ENCODE results near the gene HLF.

HLF gene

DNA sequence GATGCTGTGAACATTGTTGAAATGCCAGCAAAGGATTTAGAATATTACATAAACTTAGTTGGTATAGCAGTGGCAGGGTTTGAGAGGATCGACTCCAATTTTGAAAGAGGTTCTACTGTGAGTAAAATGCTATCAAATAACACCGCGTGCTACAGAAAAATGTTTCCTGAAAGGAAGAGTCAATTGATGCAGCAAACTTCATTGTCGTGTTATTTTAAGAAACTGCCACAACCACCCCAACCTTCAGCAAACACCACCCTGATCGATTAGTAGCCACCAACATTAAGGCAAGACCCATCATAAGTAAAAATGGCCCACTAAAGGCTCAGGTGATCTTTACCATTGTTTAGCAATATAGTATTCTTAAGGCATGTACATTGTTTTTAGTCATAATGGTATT, 27.3 kb downstream of the HLF start:
- DNase-seq: no peak

DNA sequence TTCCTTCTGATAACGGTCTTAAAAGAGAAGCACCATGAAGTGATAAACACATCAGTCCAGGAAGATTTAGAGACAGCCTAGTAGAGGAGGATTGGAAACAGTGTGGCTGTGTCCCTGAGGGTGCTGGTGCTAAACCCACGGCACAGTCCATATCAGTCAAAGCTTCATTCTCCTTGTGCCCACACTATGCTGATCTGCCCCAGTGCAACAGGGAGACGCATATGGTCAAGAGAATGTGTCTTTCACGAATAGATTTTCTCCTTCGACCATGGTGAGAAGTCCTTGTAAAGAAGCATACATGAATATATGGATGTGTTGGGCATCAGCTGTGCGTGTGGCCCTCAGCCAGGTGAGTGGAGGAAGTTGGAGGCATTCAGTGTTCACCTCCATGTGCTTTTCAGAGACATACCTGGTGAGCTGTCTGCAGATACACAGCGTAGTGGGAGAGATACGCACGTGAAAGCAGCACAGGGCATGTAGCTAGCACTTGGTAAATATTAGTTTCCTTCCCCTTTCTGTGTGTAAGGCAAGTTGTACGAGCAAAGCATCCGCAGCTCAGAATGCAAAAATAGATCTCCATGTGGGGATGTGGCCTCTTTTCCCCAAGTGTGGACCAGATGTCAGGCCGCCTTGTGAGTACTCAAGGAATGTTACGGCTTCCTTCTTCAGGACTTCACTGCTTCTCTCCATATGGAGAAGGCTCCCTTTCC, 29.4 kb downstream of the HLF start:
- DNase-seq: peak; percentile 5

DNA sequence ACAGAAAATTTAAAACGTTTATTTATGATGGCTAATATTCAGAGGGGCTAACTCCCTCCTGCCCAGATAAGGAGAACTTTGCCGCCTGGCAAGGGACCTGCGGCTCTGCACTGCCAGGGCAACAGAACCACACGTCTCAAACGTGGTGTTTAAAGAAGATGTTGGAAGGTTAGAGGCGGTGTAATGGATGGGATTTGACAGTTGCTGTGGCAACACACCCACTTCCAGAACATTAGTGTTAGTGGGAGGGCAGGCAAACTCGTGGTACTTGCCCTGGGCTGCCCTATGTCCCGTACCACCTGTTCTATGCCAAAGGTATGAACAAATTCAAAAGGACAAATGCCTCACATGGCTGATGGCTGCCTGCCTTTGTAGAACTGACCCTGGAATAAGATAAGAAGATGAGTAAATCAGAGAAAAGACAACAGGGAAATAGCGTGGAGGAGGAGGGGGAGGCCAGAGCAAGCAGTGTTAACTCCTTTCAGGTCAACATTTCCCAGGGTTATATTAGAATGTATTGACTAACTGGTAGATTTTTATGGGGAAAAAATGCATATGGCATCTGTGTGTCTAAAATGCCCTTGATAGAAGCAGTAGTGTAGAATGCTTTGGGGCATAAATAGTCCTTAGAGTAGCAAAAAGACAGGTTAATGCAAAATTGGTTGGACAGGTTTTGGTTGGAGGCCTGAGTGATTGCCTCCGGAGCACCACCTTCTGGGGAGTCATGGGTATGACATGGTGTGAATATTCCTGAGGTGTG, 30.8 kb downstream of the HLF start:
- peak; percentile 71 for DNase-seq

- no peak for DNase-seq
These were observed 31.5 kb downstream of the HLF start for GRCh38 chr17:55296171-55296695.

- DNase-seq: no peak
These were observed 31.9 kb downstream of the HLF start for GRCh38 chr17:55296699-55297098.

- DNase-seq: no peak
These were observed 33.5 kb downstream of the HLF start for GRCh38 chr17:55298111-55298730.

DNA sequence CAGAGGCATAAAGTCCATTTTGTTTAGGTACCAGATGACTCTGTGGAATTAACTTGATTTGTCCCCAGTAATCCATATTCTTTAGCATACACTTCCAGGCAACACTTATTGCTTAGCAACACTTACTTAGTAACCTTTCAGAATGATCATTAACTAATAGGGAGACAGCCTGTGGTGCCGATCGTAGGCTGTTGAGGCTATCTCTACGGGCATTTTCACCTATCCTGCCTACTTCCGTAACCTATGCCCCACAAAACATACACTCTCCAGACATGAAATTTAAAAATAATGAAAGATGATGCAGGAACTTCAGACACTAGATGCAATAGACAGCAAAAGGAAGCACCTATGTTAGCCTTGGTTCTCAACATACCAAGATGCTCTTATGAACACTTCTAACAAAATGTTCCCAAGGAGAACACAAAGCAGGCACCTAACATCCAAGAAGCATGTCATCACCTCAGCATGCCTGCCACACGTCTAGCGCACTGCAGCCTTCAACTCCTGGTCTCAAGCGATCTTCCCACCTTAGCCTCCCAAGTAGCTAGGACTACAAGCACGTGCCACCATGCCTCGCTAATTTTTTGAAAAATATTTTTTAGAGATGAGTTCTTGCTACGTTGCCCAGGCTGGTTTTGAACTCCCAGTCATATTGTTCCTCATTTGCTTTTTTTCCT, 34.5 kb downstream of the HLF start:
- DNase-seq: no peak

DNA sequence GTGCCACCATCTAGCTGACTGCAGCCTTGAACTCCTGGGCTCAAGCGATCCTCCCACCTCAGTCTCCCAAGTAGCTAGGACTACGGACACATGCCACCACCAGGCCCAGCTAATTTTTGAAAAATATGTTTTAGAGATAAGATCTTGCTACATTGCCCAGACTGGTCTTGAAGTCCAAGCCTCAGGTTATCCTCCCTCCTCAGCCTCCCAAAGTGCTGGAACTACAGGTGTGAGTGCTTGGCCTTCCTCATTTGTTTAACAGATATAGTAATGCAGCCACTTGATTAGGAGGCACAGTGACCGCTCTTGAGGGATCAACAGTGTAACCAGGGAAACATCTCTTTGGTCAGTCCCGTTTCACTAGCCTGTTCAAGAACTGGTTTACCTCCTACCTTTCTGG, 35.1 kb downstream of the HLF start:
- DNase-seq: no peak

GRCh38 chr17:55300479-55301290, 35.9 kb downstream of the HLF start:
- no peak for DNase-seq

DNA sequence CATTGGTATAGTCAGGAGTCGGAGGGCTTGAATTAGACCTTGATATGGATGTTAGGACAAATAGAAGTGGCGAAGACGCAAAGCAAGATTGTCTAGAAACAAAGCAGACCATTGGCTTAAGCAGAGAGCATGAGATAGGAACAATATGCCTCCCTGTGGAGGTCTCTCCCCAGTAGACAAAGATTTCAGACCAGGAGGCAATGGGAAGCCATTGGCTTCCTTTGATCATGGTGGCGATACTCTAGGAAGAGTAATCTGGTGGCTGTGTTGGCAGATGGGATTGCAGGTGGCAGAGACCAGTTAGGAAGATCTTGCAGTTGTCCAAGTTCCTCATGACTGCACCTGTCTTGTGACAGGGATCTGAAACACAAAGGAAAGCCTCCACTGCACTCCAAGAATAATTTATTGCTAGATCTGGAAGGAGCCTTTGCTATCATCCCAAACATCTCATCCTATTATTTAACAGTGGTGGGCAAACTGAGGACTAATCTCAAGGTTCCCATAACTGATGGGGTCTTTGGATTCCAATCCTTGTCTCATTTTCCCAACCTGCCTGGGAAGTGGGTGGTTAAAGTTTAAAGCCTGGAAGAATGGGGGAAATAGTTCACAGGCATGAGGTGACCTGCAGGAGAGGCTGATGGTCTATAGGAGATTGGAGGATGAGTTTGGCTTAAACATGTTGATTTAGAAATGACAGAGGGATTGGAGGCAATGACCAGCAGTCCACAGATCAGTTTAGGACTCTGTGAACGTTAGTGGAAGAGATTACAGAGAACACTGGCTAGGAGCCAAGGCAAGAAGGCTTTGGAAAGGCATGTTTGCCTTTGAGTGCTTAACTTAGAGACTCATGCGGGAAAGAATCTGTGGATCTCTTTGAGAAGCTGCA, 37.0 kb downstream of the HLF start:
- DNase-seq: peak; percentile 58

DNA sequence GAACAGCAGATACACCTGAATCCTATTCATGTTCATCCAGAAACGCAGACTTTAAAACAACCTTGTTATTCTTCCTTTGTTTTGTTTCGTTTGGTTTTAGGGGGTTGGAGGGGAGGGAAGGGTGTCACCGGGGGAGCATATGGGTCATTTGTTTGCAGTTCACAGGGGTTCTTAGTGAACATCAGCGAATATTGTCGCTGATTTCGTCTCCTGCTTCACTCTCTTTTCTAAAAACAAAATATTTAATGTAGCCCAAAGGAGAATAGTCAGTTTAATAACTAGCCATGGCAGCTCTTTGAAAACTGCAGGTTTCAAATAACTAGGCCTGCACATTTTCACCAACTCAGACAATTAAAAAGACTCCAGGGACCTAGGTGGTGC, 37.6 kb downstream of the HLF start:
- DNase-seq: no peak

GRCh38 chr17:55303008-55303493, 38.3 kb downstream of the HLF start:
- DNase-seq: no peak

DNA sequence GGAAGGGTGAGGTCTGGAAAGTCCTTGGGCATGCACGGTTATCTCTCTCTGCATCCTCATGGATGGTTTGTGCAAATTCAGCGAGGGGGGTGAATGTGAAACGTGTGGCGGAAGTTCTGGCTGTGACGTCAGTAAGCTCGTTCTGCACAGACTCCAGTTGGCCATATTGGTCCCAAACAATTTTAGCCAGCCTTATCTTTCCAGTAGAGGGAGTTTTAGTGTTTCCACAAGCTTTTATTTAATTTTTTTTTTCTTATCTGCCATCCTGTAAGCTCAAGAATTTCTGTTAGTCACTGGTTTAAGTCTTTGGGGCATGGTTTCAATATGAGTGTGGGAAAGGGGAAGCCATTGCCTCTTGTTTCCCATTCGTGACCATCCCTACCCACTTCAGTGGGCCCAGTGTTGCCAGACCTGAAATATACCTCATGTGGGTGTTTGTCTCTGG, 39.0 kb downstream of the HLF start:
- peak; percentile 29 for DNase-seq

DNA sequence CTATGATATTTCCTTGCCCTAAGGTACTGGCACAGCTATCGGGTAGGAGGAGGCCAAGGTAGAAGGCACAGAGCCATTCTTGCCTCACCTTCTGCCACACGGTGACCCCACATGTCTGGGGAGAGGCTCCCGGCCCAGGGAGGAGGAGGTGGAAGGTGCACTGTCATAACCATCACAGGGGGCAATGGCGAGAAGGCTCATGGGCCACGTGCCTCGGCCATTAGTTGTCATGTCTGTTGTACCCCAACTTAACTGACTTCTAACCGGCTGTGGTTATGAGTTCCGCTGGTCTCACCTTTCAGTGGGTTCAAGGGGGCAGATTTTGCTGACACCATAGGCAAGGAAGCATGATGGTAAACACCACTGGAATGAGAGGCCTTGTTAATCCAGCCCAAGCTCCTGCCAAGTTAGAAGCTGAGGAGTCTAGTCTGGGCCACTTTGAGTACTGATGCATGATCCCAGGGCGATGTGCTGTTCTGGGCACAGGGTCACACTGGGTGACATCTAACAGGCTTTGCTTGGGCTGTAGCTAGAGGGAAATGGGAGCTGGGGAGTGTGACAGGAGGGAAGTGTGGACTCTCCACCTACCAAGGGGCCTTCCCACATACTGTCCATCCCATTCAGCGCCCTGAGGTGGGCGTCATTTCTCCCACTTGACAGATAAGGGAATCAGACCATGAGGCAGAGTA, 39.6 kb downstream of the HLF start:
- DNase-seq: no peak

- no peak for DNase-seq
These were observed 40.7 kb downstream of the HLF start for GRCh38 chr17:55305321-55306087.

- no peak for DNase-seq
These were observed 43.1 kb downstream of the HLF start for GRCh38 chr17:55307879-55308278.

- DNase-seq: no peak
These were observed 44.0 kb downstream of the HLF start for GRCh38 chr17:55308613-55309391.

GRCh38 chr17:55311767-55312375, 47.1 kb downstream of the HLF start:
- no peak for DNase-seq
